Measurements from ENCODE around the gene MTMR11.

DNA sequence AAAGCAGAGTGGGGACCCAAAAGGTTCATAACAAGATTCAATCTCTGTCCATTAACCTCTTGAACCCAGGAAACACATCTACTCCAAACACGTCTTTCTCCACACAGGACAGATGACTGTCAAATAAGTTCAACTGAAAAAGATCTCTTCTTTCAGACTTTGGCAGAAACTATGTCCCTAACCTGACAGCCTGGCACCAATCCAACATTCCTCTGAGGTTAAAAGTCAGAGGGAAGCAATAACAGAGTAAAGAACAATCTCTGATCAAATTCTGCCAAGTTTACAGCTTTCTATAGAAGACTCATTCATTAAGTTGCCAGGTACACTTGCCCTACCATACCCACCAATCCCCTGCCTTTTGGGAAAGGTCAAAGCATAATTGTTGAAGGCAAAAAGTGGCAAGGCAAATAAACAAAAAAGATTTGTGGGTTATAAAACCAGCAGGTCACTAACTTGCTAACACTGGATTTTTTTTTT is 41.9 kb upstream of the MTMR11 start:
- TF ChIP-seq CTCF (IDR thresholded peaks at IDR 0.05) (no peak), EZH2 (IDR thresholded peaks at IDR 0.05; ENCODE audit: borderline replicate concordance, insufficient read depth, low read depth, low read length, poor library complexity, severe bottlenecking) (no peak)
